Naive B cell (primary cell): ENCODE measurements around the gene ALDH3B1. TPM values are rescaled to one million over a fixed set of nuclear protein-coding genes. Genes with fewer than 3 reads are reported as not detected.
A peak's percentile ranks its signal among the peaks of the same experiment; 100 is the strongest.

ENCODE experiments used
- ATAC-seq, 2 donors: fragments of 150-1000 bp; cut with Tn5 transposase; 2 replicates each; pipeline ENCODE4 v1.10.0; 2021; ENCODE audit warnings: low read depth in 2 of 2, mild to moderate bottlenecking in 2 of 2, moderate library complexity in 2 of 2
- DNase-seq: peaks from one replicate; pipeline ENCODE4 v3.0.0; 2022
- H3K27ac Mint-ChIP-seq, 6 donors: one replicate each; pipeline ENCODE4 v1.8.0; 2020 to 2022; ENCODE audit warnings: mild to moderate bottlenecking in 6 of 6, mixed read lengths in 6 of 6, moderate library complexity in 5 of 6, inconsistent platforms in 2 of 6
- H3K27me3 Mint-ChIP-seq, 3 donors: one replicate each; pipeline ENCODE4 v1.8.0; 2021 to 2022; ENCODE audit warnings: mixed read lengths in 3 of 3, mild to moderate bottlenecking in 1 of 3
- H3K36me3 Mint-ChIP-seq, 2 donors: one replicate each; pipeline ENCODE4 v1.8.0; 2020 to 2022; ENCODE audit warnings: mixed read lengths in 2 of 2, inconsistent platforms in 1 of 2, mild to moderate bottlenecking in 1 of 2
- H3K4me1 Mint-ChIP-seq, 3 donors: one replicate each; pipeline ENCODE4 v1.8.0; 2020 to 2022; ENCODE audit warnings: mixed read lengths in 3 of 3, inconsistent platforms in 1 of 3, mild to moderate bottlenecking in 1 of 3, moderate library complexity in 1 of 3
- H3K4me3 Mint-ChIP-seq, 8 donors: one replicate each; pipeline ENCODE4 v1.8.0; 2020 to 2022; ENCODE audit warnings: mild to moderate bottlenecking in 8 of 8, mixed read lengths in 8 of 8, moderate library complexity in 8 of 8, inconsistent platforms in 2 of 8
- H3K9me3 Mint-ChIP-seq, 7 donors: one replicate each; pipeline ENCODE4 v1.8.0; 2020 to 2022; ENCODE audit warnings: mixed read lengths in 7 of 7, mild to moderate bottlenecking in 5 of 7, inconsistent platforms in 2 of 7, moderate library complexity in 1 of 7
- polyA plus RNA-seq, 6 donors: library from polyadenylated mRNA; unstranded; fragments of 300-500 nt; fragmentation: Illumina TruSeq; gene quantifications; one replicate each; pipeline ENCODE4 v1.2.3, GENCODE V29; 2021; ENCODE audit warnings: low read depth in 6 of 6

Gene ALDH3B1
- polyA plus RNA-seq, 6 donors from 2014 or later = 0.33 to 0.94 (median 0.67) TPM; not detected in 1

GRCh38 chr11:68052137-68052873, 42.2 kb downstream of the ALDH3B1 start:
- Mint-ChIP-seq H3K4me1 (no peaks in the 10 kb centered on the region), H3K27ac (peak overlapping the region in 5 of 6 donors; percentile 7 to 67 (median 42)), H3K27me3 (no peaks in the 10 kb centered on the region), H3K36me3 (peaks cover 0 to 7% of the 10 kb centered on the region in 2 donors), H3K9me3 (no peaks in the 10 kb centered on the region), H3K4me3 (peak overlapping the region in 1 of 8 donors; percentile 41)
- DNase-seq (no peak), ATAC-seq (no peak)

GRCh38 chr11:68053117-68053516, 43.0 kb downstream of the ALDH3B1 start:
- Mint-ChIP-seq H3K27ac (peak overlapping the region in 3 of 6 donors; percentile 8 to 68 (median 22)), H3K9me3 (no peaks in the 10 kb centered on the region), H3K4me3 (no peak overlapping the region), H3K4me1 (no peaks in the 10 kb centered on the region), H3K27me3 (no peaks in the 10 kb centered on the region), H3K36me3 (peaks cover 0 to 7% of the 10 kb centered on the region in 2 donors)
- DNase-seq (no peak), ATAC-seq (no peak)

DNA sequence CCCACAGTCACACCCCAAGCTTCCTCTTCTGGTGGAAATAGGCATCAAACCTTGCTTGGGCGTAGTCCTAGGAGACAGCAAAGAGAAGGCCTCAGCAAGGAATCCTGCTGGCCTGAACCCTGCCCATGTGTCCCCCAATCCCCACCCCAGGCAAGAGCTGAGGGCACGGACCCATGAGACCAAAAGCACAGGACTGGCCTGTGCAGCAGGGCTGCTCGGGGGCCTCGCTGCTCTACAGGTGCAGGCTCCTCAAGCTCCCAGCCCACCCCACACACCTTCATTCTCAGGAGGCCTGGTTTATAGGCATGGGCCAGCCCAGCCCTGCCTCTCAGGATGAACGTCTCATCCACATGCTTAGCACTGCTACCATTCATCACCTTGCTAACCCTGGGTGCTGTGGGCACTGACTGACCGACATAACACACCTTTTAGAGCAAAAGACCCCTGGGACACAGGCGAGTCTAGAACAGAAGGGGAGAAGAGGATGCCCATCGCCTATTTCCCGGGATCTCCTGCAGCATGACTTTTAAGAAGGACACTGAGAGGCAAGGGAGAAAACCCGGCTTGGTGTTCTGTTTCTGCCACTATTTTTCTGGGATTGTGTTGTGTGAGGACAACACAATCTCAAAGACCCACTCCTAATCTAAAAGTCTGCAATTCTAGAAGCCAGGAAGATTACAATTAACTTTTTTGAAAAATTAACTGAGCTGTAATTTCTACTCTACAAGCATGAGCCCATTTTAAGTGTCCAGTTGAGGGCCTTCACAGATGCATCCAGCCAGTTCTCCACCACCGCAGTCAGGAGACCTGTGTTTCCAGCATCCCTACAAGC, 44.1 kb downstream of the ALDH3B1 start:
- Mint-ChIP-seq H3K27ac (peak overlapping the region in 1 of 6 donors; percentile 75), H3K4me1 (no peaks in the 10 kb centered on the region), H3K36me3 (peaks cover 5 to 7% of the 10 kb centered on the region in 2 donors), H3K27me3 (no peaks in the 10 kb centered on the region), H3K4me3 (no peak overlapping the region), H3K9me3 (no peaks in the 10 kb centered on the region)
- ATAC-seq (no peak), DNase-seq (no peak)

GRCh38 chr11:68056317-68057285, 46.5 kb downstream of the ALDH3B1 start:
- peak overlapping the region in 1 of 6 donors; percentile 67 for H3K27ac Mint-ChIP-seq

DNA sequence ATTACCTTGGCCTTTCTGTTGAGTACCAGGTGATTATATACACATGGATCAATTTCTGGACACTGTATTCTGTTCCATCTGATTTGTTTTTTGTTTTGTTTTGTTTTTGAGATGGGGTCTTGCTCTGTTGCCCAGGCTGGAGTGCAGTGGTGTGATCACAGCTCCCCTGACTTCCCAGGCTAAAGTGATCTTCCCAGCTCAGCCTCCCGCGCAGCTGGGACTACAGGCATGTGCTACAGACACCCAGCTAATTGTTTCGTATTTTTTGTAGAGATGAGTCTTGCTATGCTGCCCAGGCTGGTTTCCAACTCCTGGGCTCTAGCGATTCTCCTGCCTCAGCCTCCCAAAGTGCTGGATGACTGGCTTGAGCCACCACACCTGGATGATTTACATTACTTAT, 47.7 kb downstream of the ALDH3B1 start:
- Mint-ChIP-seq H3K4me3 (no peak overlapping the region), H3K27ac (peak overlapping the region in 1 of 6 donors; percentile 71), H3K4me1 (no peaks in the 10 kb centered on the region), H3K36me3 (peaks cover 5 to 7% of the 10 kb centered on the region in 2 donors), H3K27me3 (no peaks in the 10 kb centered on the region), H3K9me3 (no peaks in the 10 kb centered on the region)
- DNase-seq (no peak), ATAC-seq (no peak)

More at GRCh38 chr11:68056317-68057285, 46.5 kb downstream of the ALDH3B1 start:
- no peak for ATAC-seq
- H3K4me1 Mint-ChIP-seq = no peaks in the 10 kb centered on the region
- no peaks in the 10 kb centered on the region for H3K27me3 Mint-ChIP-seq
- no peak overlapping the region for H3K4me3 Mint-ChIP-seq
- no peaks in the 10 kb centered on the region for H3K9me3 Mint-ChIP-seq
- DNase-seq = no peak
- H3K36me3 Mint-ChIP-seq = peaks cover 5 to 11% of the 10 kb centered on the region in 2 donors

GRCh38 chr11:68061508-68061907, 51.4 kb downstream of the ALDH3B1 start:
- ATAC-seq = no peak
- no peaks in the 10 kb centered on the region for H3K27me3 Mint-ChIP-seq
- no peak overlapping the region for H3K27ac Mint-ChIP-seq
- H3K4me3 Mint-ChIP-seq = no peak overlapping the region
- no peaks in the 10 kb centered on the region for H3K4me1 Mint-ChIP-seq
- no peak for DNase-seq
- H3K36me3 Mint-ChIP-seq = peaks cover 18 to 21% of the 10 kb centered on the region in 2 donors
- no peaks in the 10 kb centered on the region for H3K9me3 Mint-ChIP-seq

GRCh38 chr11:68064926-68065325, 54.8 kb downstream of the ALDH3B1 start:
- no peaks in the 10 kb centered on the region for H3K27me3 Mint-ChIP-seq
- H3K4me3 Mint-ChIP-seq = no peak overlapping the region
- ATAC-seq (no peak), DNase-seq (no peak)
- H3K4me1 Mint-ChIP-seq = no peaks in the 10 kb centered on the region
- H3K9me3 Mint-ChIP-seq = no peaks in the 10 kb centered on the region
- peaks cover 25 to 35% of the 10 kb centered on the region in 2 donors for H3K36me3 Mint-ChIP-seq
- H3K27ac Mint-ChIP-seq = peak overlapping the region in 1 of 6 donors; percentile 40

DNA sequence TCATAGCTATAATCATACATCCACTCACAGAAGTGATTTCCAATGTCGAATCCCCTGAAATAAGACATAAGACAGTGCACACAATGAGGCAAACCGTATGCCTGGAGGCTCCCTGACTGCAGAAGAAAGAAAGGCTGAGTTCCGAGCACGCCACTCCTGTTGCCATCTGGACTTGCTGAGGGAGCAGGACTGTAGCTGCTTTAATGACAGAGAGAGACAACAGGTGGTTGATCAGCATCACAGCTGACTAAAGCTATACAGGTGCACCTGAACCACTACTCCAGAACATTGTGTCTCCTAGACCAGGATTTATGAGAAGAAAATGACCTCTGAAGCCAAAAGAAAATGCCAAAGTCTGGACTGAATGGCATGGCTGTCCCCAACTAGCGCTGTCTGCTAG, 55.7 kb downstream of the ALDH3B1 start:
- DNase-seq (no peak), ATAC-seq (no peak)
- H3K4me1 Mint-ChIP-seq = no peaks in the 10 kb centered on the region
- H3K36me3 Mint-ChIP-seq = peaks cover 34 to 35% of the 10 kb centered on the region in 2 donors
- no peaks in the 10 kb centered on the region for H3K9me3 Mint-ChIP-seq
- no peak overlapping the region for H3K27ac Mint-ChIP-seq
- no peak overlapping the region for H3K4me3 Mint-ChIP-seq
- H3K27me3 Mint-ChIP-seq = no peaks in the 10 kb centered on the region

DNA sequence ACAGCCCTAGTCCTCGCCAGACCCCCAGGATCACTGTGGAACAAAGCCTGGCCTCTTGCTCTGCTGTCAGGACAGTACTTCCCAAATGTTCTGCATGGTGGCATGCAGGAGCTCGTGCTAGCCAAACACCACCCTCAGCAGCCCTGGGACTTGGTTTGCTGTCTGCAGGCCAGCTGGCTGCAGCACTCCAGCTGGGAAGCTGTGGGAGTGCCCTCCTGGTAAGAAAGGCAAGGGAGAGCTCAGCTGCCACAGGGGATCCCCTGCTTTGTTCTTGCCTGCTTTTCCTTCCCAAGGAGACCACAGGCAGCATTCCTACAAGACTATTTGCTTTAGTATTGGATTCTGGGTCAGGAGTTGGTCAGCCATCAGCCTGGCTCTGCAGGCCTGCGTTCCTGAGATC, 56.6 kb downstream of the ALDH3B1 start:
- Mint-ChIP-seq H3K4me1 (peaks cover 0 to 8% (median 0%) of the 10 kb centered on the region in 3 donors), H3K27me3 (no peaks in the 10 kb centered on the region), H3K4me3 (no peak overlapping the region), H3K36me3 (peaks cover 34 to 35% of the 10 kb centered on the region in 2 donors), H3K27ac (no peak overlapping the region), H3K9me3 (no peaks in the 10 kb centered on the region)
- ATAC-seq (no peak), DNase-seq (no peak)

DNA sequence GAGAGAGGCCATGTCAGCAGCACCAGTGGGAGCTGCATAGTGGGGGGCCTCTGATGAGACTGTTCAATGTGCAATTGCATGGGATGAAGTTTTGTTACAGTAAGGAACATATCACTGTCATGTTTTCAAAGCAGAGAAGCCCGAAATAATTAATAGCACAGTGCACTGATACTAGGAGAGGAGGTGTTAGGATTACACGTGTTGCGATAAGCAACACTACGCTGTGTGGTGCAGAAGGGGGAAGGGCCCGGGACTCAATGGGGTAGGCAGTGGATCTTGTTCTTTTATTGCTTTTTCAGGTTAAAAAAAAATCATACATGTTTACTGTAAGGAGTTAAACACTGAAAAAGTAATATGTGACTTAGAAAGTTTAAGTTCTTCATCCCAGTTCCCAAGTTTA, 57.9 kb downstream of the ALDH3B1 start:
- H3K4me1 Mint-ChIP-seq = peaks cover 0 to 9% (median 0%) of the 10 kb centered on the region in 3 donors
- ATAC-seq (no peak), DNase-seq (no peak)
- H3K9me3 Mint-ChIP-seq = no peaks in the 10 kb centered on the region
- peak overlapping the region in 1 of 6 donors; percentile 20 for H3K27ac Mint-ChIP-seq
- H3K27me3 Mint-ChIP-seq = no peaks in the 10 kb centered on the region
- H3K36me3 Mint-ChIP-seq = peaks cover 34 to 35% of the 10 kb centered on the region in 2 donors
- H3K4me3 Mint-ChIP-seq = no peak overlapping the region

DNA sequence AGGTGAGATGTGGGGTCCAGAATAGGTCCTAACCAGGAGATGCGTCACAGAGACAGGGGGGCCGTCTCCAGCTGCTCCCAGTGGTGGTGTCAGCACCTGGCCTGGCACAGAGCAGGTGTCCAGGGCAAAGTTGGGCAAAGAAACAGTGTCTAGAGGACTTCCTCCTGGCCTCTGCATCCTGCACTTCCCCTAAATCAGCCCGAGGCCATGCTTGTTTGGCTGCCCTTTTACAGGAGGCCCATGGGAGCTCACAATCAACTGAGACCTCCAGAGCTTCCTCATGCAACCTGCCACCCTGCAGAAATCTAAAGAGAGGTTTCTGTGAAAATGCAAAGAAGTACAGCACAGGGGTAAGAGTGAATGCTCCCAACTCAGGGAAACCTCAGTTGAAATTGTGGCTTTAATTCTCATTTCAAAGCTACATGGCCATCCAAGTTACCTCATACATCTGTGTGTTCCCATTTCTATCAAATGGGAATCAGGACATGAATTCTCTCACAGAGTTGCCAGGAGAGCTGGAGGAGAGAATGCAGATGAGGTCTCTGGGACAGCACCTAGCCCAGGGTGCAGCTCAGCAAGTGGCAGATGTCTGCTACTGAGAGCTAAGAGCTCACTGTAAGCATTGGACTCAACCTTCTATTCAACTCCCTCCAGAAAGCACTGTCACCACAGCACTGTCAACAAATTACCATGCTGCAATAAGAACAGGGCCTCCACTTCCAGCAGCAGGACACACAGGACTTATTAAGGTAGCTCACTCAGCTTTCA, 61.3 kb downstream of the ALDH3B1 start:
- Mint-ChIP-seq H3K9me3 (no peaks in the 10 kb centered on the region), H3K36me3 (peaks cover 19 to 28% of the 10 kb centered on the region in 2 donors), H3K4me3 (no peak overlapping the region), H3K4me1 (peaks cover 0 to 9% (median 0%) of the 10 kb centered on the region in 3 donors), H3K27ac (peak overlapping the region in 4 of 6 donors; percentile 54 to 70 (median 64)), H3K27me3 (no peaks in the 10 kb centered on the region)
- no peak for DNase-seq
- ATAC-seq = no peak

GRCh38 chr11:68074584-68075352, 64.6 kb downstream of the ALDH3B1 start:
- Mint-ChIP-seq H3K9me3 (no peaks in the 10 kb centered on the region), H3K27ac (no peak overlapping the region), H3K27me3 (no peaks in the 10 kb centered on the region), H3K4me3 (no peak overlapping the region), H3K4me1 (peaks cover 5 to 22% (median 14%) of the 10 kb centered on the region in 3 donors), H3K36me3 (peaks cover 7 to 18% of the 10 kb centered on the region in 2 donors)
- ATAC-seq (no peak), DNase-seq (no peak)
